Mesendoderm (in vitro differentiated cells): ENCODE results near the gene ASPG.

ENCODE experiments used
- DNase-seq: peaks from one replicate; pipeline ENCODE4 v3.0.0; 2013
- H2AK5ac ChIP-seq: 2 replicates; pipeline ENCODE4 v1.6.1; 2013; ENCODE audit warnings: low read length, inconsistent platforms
- H2BK120ac ChIP-seq: 2 replicates; pipeline ENCODE4 v1.6.1; 2013; ENCODE audit warnings: low read depth, mild to moderate bottlenecking, low read length, moderate library complexity, mixed read lengths
- H2BK15ac ChIP-seq: replicated peaks from 2 replicates; pipeline ENCODE4 v1.6.1; 2013; ENCODE audit warnings: low read depth, mild to moderate bottlenecking, moderate library complexity
- H2BK5ac ChIP-seq: 2 replicates; pipeline ENCODE4 v1.6.1; 2013; ENCODE audit warnings: low read length, inconsistent platforms
- H3K18ac ChIP-seq: 2 replicates; pipeline ENCODE4 v1.6.1; 2013; ENCODE audit warnings: mild to moderate bottlenecking, low read length, mixed read lengths
- H3K23ac ChIP-seq: one replicate; pipeline ENCODE4 v1.6.1; 2013; ENCODE audit warnings: low read length
- H3K27ac ChIP-seq: 2 replicates; pipeline ENCODE4 v1.5.1; 2013; ENCODE audit warnings: low read depth, mild to moderate bottlenecking, inconsistent platforms, low read length, moderate library complexity
- H3K27me3 ChIP-seq: 2 replicates; pipeline ENCODE4 v1.6.1; 2013; ENCODE audit warnings: low read length, control low read depth, mild to moderate bottlenecking, inconsistent platforms; ENCODE audit not compliant: insufficient read depth, poor library complexity
- H3K36me3 ChIP-seq: 2 replicates; pipeline ENCODE4 v1.6.1; 2013; ENCODE audit warnings: low read length, inconsistent platforms; ENCODE audit not compliant: control insufficient read depth, insufficient read depth
- H3K4ac ChIP-seq: one replicate; pipeline ENCODE4 v1.6.1; 2013; ENCODE audit warnings: low read depth, mild to moderate bottlenecking, low read length, moderate library complexity
- H3K4me1 ChIP-seq: 2 replicates; pipeline ENCODE4 v1.6.1; 2013; ENCODE audit warnings: low read depth, low read length, inconsistent platforms; ENCODE audit not compliant: control insufficient read depth
- H3K4me2 ChIP-seq: 2 replicates; pipeline ENCODE4 v1.6.1; 2013; ENCODE audit warnings: low read length
- H3K4me3 ChIP-seq: 2 replicates; pipeline ENCODE4 v1.5.1; 2013; ENCODE audit warnings: mild to moderate bottlenecking, low read length
- H3K56ac ChIP-seq: one replicate; pipeline ENCODE4 v1.6.1; 2013; ENCODE audit warnings: low read length
- H3K79me1 ChIP-seq: 2 replicates; pipeline ENCODE4 v1.6.1; 2013; ENCODE audit warnings: low read length, inconsistent platforms
- H3K79me2 ChIP-seq: 2 replicates; pipeline ENCODE4 v1.6.1; 2013; ENCODE audit warnings: mild to moderate bottlenecking, low read length; ENCODE audit not compliant: control insufficient read depth, insufficient read depth
- H3K9ac ChIP-seq: 2 replicates; pipeline ENCODE4 v1.6.1; 2013; ENCODE audit warnings: low read length, inconsistent platforms
- H4K5ac ChIP-seq: one replicate; pipeline ENCODE4 v1.6.1; 2013; ENCODE audit warnings: low read length
- H4K8ac ChIP-seq: one replicate; pipeline ENCODE4 v1.6.1; 2013; ENCODE audit warnings: low read depth, mild to moderate bottlenecking, control low read depth, low read length, moderate library complexity
- WGBS: extraction: QIAGEN DNeasy Blood & Tissue Kit; methylation state at CpG from one replicate; pipeline ENCODE4 v1.1.7; 2013; ENCODE audit warnings: low lambda C conversion rate, missing lambda C conversion rate; ENCODE audit not compliant: insufficient coverage; ENCODE audit errors: extremely low coverage; 5-methylcytosine and 5-hydroxymethylcytosine counted together

The ASPG gene

DNA sequence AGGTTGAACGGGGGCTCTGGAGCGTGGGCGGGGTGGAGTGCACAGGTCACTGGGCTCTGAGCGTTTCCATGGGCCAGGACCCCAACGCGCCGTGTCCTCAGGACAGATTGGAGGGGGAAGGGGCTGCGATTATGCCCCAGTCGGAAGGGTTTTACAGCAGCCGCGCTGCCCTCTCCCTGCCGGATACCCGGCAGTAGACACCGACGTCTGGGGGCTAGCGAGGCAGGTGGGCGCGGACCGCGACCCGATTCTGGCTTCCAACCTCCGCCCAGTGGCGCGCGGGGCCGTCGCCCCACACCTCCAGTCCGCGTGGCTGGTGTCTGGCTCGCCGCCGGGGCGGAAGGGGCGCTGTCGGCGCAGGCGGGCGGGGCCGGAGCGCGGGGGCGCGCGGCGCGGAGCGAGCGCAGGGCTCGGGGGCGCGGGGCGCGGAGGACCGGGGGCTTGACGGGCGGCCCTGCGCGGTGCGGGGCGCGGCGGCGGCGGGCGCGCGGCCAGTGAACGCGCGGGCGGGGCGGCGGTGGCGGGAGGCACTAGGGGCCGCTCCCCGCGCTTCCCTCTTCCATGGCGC, 50.5 kb downstream of the ASPG start:
- Histone ChIP-seq H3K79me2 (peaks cover 9% of the 10 kb centered on the region), H2BK5ac (no peak overlapping the region), H3K4me3 (no peak overlapping the region), H3K18ac (no peak overlapping the region), H3K27me3 (peaks cover 17% of the 10 kb centered on the region), H4K5ac (no peak overlapping the region), H2BK120ac (no peak overlapping the region), H2BK15ac (no peak overlapping the region), H3K79me1 (peaks cover 3% of the 10 kb centered on the region), H4K8ac (no peak overlapping the region), H3K23ac (peak overlapping the region; percentile 66), H3K27ac (no peak overlapping the region), H3K56ac (peak overlapping the region; percentile 64), H3K9ac (peak overlapping the region; percentile 42), H3K36me3 (no peaks in the 10 kb centered on the region), H2AK5ac (no peak overlapping the region), H3K4me1 (peaks cover 3% of the 10 kb centered on the region), H3K4ac (no peak overlapping the region), H3K4me2 (peak overlapping the region; percentile 50)
- no CpG with 5 or more reads among the region's 78 CpGs for WGBS
- DNase-seq, result no peak

DNA sequence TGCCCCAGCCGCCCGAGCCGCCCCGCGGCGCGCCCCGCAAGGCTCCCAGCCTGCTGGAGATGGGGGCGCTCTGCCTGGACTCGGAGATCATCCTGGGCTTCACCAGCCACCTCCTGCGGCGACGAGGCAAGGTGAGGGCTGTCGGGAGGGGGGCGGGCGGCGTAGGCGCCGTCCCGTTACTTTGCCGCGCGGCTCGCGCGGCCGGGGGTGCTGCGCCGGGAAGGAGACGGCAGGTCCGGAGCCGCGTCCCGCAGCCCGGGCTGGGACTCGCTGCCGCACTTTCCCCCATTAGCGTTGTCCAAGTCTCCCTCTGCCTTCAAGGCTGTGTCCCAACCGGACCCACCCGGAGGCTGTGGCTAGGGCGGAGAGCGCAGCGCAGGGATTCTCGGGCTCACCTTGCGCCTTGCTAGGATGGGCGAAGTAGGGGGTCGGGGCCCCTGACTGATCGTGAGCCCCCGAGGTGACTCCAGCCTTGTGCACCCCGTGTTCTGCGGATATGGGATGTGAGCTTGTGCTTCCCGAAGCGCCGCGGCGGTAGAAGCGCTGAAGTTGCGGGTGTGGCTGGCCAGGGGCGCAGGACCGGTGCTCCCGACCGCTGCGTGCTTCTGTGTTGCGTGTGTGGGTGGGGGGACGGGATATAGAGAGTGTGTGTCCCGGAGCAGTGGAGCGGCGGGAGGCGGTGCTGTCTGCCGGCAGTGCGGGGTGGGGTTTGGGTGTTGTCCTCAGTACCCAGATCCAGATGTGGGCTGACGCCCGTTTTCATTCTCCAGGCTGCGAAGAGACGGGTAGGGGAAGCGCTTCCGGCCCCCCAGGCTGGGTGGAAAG, 51.2 kb downstream of the ASPG start:
- no peaks in the 10 kb centered on the region for H3K36me3 ChIP-seq
- H2BK15ac ChIP-seq, result no peak overlapping the region
- H3K27me3 ChIP-seq, result peaks cover 17% of the 10 kb centered on the region
- no peak overlapping the region for H3K4me3 ChIP-seq
- H3K9ac ChIP-seq, result peak overlapping the region; percentile 27
- H2AK5ac ChIP-seq, result no peak overlapping the region
- H3K4ac ChIP-seq, result no peak overlapping the region
- peaks cover 3% of the 10 kb centered on the region for H3K4me1 ChIP-seq
- no peak overlapping the region for H4K5ac ChIP-seq
- H3K27ac ChIP-seq, result no peak overlapping the region
- no CpG with 5 or more reads among the region's 77 CpGs for WGBS
- H3K18ac ChIP-seq, result no peak overlapping the region
- H3K23ac ChIP-seq, result no peak overlapping the region
- no peak overlapping the region for H4K8ac ChIP-seq
- H3K4me2 ChIP-seq, result peak overlapping the region; percentile 57
- no peak for DNase-seq
- peaks cover 4% of the 10 kb centered on the region for H3K79me1 ChIP-seq
- no peak overlapping the region for H2BK120ac ChIP-seq
- peaks cover 14% of the 10 kb centered on the region for H3K79me2 ChIP-seq
- H3K56ac ChIP-seq, result peak overlapping the region; percentile 56
- no peak overlapping the region for H2BK5ac ChIP-seq

DNA sequence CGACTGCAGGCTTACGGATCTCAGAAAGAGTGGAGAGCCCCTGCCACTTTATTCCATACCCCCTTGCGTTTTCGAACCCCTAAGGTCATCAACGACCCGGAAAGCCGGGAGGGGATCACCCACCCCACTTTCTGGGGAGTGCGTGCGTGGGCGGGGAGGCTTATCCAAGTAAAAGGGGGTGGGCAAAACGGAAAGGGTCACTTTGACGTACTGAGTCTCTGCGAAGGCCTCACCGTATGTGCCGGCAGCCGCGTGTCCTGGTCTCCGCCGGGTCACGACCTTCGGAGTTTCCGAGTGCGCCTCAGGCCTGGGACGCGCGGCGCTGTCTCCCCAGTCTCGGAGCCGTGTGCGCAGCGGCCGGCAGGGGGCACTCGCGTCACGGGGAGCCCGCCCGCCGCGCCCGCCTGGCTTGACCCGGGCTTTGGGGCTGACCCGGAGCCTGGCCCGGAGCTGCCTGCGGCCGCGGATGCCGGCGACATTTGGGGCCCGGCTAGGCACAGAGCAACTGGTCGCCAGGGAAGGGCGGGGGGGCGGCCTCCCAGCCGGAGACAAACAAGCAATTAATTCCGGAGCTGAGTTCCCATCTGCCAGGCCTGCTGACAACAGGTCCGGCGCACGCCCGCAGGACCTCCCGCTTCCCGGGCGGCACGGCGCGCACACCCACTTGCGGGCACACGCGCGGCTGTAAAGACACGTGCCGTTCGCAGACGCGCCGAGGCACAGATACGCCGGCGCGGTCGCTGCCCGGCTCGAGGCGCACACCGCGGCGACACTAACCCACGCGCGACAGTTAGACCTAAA, 52.0 kb downstream of the ASPG start:
- Histone ChIP-seq H2BK5ac (no peak overlapping the region), H3K27ac (no peak overlapping the region), H3K23ac (no peak overlapping the region), H3K9ac (peak overlapping the region; percentile 68), H3K4me3 (no peak overlapping the region), H2BK120ac (no peak overlapping the region), H3K18ac (peak overlapping the region; percentile 4), H3K4me2 (peak overlapping the region; percentile 90), H2AK5ac (no peak overlapping the region), H3K4ac (no peak overlapping the region), H3K56ac (peak overlapping the region; percentile 75), H3K36me3 (no peaks in the 10 kb centered on the region), H4K8ac (no peak overlapping the region), H3K79me2 (peaks cover 17% of the 10 kb centered on the region), H3K27me3 (peaks cover 17% of the 10 kb centered on the region), H2BK15ac (no peak overlapping the region), H4K5ac (no peak overlapping the region), H3K4me1 (peaks cover 3% of the 10 kb centered on the region), H3K79me1 (peaks cover 7% of the 10 kb centered on the region)
- DNase-seq, result peak; percentile 92
- WGBS, result no CpG with 5 or more reads among the region's 88 CpGs

DNA sequence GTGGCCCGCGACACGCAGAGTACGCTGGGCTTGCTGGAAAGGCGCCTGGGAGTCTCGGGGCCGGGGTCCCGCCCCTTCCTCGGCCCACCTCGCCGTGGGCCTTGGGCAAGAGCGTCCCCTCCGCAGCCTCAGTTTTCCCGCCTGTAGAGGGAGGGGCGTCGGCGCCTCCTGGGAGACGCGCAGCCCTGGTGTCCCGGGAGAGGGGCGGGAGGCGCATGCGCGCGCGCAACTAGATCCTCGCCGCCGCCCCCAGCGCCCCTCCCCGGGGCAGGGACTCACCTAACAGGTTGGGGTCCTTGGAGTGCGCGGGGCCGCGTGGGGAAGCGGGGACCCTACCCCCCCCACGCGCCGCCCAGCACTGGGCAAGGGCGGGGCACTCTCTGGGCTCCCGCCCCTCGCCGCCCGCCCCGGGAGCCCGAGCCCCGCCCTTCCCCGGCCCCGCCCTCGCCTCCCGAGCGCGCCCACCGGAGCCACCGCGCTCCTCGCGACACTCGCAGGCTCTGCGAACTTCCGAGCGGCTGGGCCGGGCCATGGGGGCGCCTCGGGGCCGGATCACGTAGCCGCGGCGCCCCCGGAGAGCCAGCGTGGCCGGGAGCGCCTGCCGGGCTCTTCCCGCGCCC, 52.7 kb downstream of the ASPG start, which contains the start of gene KIF26A:
TSS of gene KIF26A (plus strand) at position 490 of the 620 bp plus-strand sequence. CDS start 136 bp downstream, outside the sequence.
- H3K56ac ChIP-seq, result peak within 1 kb of the TSS; percentile 86
- H3K4me3 ChIP-seq, result peak within 1 kb of the TSS; percentile 75
- H2BK120ac ChIP-seq, result no peak within 1 kb of the TSS
- H4K8ac ChIP-seq, result peak within 1 kb of the TSS; percentile 43
- no peak within 1 kb of the TSS for H4K5ac ChIP-seq
- peaks cover 21% of the 10 kb centered on the region for H3K79me2 ChIP-seq
- no CpG with 5 or more reads among the region's 77 CpGs for WGBS
- H3K27me3 ChIP-seq, result peaks cover 17% of the 10 kb centered on the region
- peak; percentile 84 for DNase-seq
- peak within 1 kb of the TSS; percentile 65 for H3K18ac ChIP-seq
- peak within 1 kb of the TSS; percentile 72 for H3K23ac ChIP-seq
- no peaks in the 10 kb centered on the region for H3K36me3 ChIP-seq
- H3K4me1 ChIP-seq, result peaks cover 3% of the 10 kb centered on the region
- no peak within 1 kb of the TSS for H3K27ac ChIP-seq
- H3K4ac ChIP-seq, result peak within 1 kb of the TSS; percentile 62
- H2AK5ac ChIP-seq, result no peak within 1 kb of the TSS
- H2BK15ac ChIP-seq, result no peak within 1 kb of the TSS
- H3K9ac ChIP-seq, result peak within 1 kb of the TSS; percentile 78
- H2BK5ac ChIP-seq, result no peak within 1 kb of the TSS
- peaks cover 10% of the 10 kb centered on the region for H3K79me1 ChIP-seq
- H3K4me2 ChIP-seq, result peak within 1 kb of the TSS; percentile 94

DNA sequence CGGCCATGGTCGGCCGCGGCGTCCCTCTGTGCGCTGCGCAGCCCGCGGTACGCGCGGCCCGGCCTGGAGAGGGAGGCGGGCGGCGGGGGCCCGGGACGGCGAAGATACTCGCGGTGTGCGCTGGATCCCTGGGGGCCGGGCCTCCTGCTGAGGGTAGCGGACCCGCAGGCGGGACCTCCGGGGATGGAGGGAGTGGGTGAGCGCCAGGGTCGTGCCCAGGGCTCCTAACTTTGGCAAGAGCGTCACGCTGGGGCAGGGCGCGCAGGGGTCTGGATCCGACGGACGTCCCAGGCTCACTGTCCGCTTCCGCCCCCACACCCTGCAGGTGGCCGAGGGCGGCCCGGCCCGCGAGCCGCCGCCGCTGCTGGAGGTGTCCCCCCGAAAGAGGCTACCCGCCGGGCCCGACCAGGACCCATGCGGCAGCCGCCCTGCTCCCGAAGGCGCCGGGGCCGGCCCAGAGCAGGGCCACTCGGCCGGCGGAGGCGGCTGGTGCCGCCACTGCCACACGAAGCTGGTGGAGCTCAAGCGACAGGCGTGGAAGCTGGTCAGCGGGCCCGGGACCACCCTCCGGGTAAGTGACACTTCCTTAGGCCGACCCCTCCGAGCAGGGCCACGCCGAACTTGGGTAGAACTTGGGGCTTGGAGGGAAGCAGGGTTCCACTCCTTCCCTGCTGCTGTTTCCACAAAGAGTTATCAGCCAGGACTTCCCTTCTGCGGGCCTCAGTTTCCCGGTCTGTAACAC, 53.4 kb downstream of the ASPG start:
- Histone ChIP-seq H3K79me1 (peaks cover 10% of the 10 kb centered on the region), H4K5ac (no peak overlapping the region), H3K4me1 (peaks cover 3% of the 10 kb centered on the region), H2AK5ac (no peak overlapping the region), H3K27me3 (peaks cover 17% of the 10 kb centered on the region), H2BK120ac (no peak overlapping the region), H3K23ac (peak overlapping the region; percentile 72), H2BK15ac (no peak overlapping the region), H3K9ac (peak overlapping the region; percentile 78), H4K8ac (peak overlapping the region; percentile 43), H3K36me3 (no peaks in the 10 kb centered on the region), H3K27ac (no peak overlapping the region), H3K79me2 (peaks cover 21% of the 10 kb centered on the region), H3K56ac (peak overlapping the region; percentile 86), H3K4me2 (peak overlapping the region; percentile 94), H2BK5ac (no peak overlapping the region), H3K4me3 (peak overlapping the region; percentile 75), H3K18ac (peak overlapping the region; percentile 65), H3K4ac (peak overlapping the region; percentile 62)
- DNase-seq, result no peak
- no CpG with 5 or more reads among the region's 73 CpGs for WGBS
